DMS79 (cell line): ENCODE measurements around the gene AIP.
"Not testable (repeated sequence)": the region's sequence is repeated elsewhere in the genome, so short reads cannot be mapped to it uniquely, and the experiment has no call there.

Experiments used
- DNase-seq: peaks from one replicate; lab custom pipeline; 2025; lab: John Stamatoyannopoulos, UW

Gene AIP

DNA sequence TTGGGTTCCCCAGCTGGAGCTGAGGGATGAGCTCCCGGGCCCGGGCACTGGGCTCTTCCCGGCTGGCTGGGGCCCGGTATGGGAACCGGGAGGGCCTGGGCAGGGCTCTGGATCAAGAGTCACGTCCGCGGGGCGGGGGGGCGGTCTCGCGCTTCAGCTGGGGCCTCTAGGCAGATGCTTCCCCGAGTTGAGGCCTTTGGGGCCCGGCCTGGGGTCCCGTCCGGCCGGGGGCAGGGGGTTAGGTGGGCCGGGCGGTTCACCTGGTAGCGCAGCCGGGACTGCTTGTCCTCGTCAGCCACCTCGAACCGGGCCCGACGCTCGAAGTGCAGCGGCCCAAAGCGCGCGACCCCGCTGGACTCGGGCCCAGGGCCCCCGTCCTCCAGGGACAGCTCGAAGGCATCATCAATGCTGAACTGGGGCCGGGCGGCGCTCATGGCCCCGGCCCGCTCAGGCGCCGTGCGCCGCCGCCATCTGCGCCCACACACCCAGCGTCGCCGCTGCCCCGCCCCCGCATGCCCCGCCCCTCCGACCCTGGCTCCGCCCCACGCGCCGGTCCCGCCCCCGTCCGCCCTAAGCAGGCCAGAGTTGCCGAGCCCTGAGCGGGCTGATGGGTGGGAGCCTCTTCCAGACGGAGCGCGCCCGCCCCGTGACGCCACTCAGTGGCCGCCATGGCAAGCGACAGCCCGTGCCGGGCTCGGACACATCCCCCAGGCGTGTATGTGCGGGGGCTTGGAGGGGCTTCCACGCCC, 13.9 kb upstream of the AIP start, which contains the start of gene TMEM134:
TSS of gene TMEM134 (minus strand) at position 493 of the 749 bp plus-strand sequence. CDS start at position 434, 59 bp downstream.
- peak; percentile 79 for DNase-seq

DNA sequence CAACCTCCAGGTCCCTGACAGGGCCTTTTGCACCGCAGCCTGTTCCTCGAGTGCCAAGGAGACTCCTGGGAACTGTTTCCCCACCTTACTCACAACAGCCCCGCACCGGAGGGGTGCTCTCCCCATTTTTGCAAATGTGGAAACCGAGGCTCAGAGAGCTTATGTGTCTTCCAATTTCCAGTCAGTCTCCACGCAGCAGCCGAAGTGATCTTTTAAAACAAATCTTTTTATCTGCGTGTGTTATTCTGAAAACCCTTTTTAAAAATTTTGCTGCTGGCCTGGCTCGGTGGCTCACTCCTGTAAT, 13.4 kb upstream of the AIP start:
- DNase-seq: no peak

DNA sequence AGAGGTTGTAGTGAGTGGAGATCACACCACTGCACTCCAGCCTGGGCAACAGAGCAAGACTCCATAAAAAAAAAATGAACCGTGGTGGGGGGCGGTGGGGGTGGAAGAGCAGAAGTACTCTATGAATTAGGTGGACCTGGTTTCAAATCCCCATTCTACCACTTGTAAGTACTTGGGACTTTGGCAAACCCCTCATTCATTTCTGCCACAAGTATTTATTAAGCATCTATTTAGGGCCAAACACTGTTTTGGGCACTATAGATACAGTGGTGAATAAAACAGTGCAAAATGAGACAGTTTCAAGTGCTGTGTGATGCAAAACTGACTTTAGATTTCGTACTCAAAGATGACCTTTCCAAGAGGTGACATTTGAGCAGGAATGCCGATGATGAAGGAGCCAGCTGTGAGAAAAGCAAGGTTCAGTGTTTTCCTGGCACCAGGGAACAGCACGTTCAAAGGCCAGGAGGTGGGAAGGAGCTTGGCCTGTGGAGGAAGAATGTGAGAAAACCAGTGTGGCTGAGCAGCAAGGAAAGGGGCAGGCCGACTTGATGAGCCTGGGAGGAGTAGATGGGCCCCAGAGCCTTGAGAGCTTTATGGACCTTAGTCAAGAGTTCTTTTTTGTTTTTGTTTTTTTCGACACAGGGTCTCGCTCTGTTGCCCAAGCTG, 12.4 kb upstream of the AIP start:
- DNase-seq: no peak

DNA sequence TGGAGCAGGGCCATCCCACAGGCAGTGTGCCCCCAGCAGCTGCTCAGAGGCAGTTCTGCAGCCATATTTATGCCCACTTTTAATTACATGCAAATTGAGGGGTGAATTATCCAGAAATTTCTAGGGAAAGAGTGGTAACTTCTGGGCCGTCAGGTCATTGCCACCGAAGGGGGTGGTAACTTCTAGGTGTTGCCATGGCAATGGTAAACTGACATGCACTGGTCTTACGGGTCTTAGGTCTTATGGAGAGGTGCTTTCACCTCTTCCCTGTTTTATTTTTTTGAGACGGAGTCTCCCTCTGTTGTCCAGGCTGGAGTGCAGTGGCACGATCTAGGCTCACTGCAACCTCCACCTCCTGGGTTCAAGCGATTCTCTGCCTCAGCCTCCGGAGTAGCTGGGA, 9.9 kb upstream of the AIP start:
- DNase-seq: no peak

DNA sequence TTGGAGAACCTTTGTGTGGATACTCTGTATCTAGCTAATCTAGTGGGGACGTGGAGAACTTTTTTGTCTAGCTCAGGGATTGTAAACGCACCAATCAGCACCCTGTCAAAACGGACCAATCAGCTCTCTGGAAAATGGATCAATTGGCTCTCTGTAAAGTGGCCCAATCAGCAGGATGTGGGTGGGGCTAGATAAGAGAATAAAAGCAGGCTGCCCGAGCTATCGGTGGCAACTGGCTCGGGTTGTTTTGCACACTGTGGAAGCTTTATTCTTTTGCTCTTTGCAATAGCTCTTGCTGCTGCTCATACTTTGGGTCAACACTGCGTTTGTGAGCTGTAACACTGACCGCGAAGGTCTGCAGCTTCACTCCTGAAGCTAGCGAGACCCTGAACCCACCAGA, 6.1 kb upstream of the AIP start:
- DNase-seq: not testable (repeated sequence)

DNA sequence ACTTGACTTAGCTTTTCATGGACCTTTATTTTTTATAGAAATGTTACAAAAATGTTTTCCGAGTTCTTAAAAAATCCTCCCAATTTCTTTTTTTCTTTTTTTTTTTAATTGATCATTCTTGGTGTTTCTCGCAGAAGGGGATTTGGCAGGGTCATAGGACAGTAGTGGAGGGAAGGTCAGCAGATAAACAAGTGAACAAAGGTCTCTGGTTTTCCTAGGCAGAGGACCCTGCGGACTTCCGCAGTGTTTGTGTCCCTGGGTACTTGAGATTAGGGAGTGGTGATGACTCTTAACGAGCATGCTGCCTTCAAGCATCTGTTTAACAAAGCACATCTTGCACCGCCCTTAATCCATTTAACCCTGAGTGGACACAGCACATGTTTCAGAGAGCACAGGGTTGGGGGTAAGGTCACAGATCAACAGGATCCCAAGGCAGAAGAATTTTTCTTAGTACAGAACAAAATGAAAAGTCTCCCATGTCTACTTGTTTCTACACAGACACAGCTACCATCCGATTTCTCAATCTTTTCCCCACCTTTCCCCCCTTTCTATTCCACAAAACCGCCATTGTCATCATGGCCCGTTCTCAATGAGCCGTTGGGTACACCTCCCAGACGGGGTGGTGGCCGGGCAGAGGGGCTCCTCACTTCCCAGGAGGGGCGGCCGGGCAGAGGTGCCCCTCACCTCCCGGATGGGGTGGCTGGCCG, 5.3 kb upstream of the AIP start:
- not testable (repeated sequence) for DNase-seq

DNA sequence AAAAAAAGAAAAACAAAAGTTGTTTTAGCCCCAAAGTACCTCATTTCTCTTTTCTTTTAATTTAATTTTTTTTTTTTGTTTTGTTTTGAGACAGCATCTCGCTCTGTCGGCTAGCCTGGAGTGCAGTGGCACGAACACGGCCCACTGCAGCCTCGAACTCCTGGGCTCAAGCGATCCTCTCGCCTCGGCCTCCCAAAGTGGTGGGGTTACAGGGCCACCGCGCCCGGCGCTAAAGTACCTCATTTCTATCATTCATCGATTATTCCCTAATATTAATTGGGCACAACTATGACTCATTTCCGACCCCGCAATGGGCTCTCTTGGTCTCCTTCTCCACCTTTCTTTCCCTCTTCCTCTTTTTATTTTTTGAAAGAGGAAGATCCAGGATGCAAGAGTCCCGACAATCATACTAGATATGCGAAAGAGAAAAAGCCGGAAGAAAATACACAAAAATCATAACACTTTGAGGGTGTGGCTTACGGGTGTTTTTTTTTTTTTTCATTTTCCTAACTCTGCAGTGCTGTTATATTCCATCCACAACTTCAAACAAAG, 475 bp upstream of the AIP start:
- DNase-seq: no peak

DNA sequence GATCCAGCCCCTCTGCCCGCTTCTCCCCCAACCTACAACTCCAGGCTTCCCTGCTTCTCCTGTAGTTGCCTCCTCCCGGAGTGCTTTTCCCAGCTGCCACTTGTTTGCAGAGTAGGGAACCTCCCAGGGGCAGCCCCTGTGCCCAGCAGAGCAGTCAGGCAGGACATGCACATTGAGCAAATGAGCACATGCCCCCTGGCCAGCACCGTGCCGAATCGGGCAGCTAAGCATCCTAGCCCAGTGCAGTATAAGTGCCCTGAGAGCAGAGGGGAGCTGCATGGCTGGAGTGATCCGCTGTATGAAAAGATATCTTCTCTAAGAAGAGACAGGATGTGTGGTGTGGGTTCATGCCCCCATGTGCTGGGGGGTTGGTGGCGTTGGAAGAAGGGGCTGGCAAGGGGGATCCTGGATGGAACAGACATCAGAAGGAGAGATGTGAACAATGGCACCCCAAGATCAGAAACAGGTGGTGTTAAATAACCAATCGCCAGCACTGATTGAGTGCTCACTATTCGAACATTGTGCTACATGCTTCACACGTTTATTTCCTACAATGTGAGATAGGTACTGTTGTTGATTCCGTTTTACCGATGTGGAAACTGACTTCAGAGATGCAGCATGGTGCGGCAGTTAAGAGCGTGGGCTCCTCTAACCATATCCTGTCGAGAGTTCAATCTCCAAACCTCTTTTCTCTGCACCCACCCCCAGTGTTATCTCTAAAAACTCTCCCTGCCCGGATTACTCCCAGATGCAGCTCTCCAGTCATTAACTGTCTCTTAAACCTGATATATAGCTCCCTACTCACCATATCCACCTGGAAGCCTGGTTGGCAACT, 1.2 kb downstream of the AIP start:
- no peak for DNase-seq

DNA sequence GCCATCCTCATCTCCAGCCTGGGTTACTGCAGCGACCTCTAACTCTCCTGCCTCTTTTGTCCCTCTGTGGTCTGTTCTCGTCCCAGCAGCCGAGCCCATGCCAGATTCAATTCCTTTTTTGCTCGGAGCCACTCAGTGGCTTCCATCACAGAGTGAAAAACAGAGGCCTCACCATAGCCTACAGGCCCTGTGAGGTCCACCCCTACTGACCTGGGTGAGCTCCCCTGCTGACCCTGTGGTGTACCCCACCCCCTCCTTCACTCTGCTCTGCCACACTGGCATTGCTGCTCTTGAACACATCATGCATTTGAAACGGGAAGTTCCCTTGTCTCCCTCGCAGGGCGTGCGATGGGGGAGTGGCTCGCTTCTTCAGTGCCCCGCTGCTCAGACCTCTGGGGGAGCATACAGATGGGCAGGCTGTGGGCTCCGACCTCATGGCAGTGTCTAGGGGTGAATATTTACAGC, 2.1 kb downstream of the AIP start:
- no peak for DNase-seq

DNA sequence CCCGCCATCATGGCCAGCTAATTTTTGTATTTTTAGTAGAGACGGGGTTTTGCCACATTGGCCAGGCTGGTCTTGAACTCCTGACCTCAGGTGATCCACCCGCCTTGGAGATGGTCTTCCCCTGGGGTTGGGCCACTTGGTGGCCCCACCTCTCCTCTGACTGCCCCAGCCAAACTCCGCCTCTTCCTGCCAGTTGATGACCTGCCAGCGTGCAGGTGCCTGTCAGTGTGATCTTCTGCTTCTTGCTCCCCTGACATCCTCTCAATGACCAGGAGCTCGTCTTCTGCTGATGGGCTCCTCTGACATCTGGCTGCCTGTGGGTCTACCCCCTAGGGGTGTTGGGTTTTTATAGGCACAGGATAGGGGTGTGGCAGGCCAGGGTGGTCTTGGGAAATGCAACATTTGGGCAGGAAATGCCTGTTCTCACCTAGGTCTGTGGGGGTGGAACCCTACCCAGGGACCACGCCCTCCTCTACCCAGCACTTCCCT, 3.1 kb downstream of the AIP start:
- not testable (repeated sequence) for DNase-seq

DNA sequence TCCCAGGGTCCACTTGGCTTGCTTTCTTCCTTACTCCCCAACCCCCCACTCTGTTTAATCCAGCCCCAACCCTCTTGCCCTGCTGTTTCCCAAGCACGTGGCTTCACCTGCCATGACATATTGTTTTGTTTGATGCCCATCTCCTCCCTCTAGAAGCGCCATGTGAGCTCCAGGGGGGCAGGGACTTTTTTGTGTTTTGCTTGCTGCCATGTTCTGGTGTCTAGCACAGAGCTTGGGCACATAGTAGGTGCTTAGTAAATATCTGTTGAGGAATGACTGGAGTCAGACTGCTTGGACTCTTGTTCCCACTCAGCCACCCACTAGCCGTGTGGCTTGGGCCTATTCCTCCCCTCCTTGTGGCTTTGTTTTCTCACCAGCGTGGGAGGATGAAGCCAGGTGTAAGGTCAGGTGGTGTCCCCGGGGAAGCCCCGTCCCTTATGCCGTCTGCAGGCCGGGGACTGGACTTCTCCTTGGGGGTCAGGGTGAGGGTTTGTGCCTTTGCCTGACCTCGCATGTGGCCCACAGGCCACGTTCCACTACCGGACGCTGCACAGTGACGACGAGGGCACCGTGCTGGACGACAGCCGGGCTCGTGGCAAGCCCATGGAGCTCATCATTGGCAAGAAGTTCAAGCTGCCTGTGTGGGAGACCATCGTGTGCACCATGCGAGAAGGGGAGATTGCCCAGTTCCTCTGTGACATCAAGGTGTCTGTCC, 3.8 kb downstream of the AIP start:
- no peak for DNase-seq

DNA sequence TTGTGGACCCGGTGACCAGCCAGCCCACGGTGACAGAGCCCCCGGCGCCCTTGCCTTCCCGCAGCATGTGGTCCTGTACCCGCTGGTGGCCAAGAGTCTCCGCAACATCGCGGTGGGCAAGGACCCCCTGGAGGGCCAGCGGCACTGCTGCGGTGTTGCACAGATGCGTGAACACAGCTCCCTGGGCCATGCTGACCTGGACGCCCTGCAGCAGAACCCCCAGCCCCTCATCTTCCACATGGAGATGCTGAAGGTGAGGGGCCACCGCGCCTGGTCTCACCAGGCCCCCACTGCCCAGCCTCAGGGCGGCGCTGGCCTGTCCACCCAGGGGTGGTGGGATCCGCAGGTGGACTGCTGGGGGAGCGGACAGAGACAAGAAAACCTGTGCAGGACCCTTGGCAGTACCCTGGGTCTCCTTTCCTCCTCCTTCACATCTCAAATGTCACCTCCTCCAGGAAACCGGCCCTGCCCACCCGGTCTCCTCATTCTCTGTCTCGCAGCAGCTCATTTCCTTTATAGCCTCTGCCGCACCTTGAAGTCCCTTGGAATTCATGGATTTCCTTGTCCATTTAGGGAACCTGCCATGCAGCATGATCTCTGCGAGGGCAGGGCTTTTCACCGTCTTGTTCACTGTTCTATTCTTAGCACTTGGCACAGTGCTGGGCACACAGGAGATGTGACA, 6.5 kb downstream of the AIP start:
- no peak for DNase-seq

DNA sequence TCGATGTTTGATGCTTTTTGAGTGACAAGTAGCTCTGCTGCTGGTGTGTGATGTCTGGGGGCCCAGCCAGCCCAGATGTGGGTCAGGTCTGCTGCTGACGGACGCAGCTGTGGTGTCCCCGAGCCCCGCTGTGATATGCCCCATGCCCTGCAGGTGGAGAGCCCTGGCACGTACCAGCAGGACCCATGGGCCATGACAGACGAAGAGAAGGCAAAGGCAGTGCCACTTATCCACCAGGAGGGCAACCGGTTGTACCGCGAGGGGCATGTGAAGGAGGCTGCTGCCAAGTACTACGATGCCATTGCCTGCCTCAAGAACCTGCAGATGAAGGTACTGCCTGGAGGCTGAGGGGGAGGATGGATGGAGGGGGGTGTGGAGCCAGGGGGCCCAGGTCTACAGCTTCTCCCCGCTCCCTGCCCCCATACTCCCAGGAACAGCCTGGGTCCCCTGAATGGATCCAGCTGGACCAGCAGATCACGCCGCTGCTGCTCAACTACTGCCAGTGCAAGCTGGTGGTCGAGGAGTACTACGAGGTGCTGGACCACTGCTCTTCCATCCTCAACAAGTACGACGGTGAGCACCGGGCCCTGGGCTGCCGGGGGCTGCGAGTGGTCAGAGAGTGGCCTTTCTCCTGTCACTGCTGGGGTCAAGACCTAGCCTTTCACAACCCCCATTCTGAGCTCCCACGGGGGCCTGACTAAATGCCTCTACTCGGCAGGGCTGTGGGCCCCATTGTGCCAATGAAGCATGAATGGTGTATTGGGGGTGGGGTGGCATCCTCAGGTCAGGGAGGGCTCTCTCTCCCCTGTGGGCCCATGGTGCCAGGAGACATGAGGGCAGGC, 7.3 kb downstream of the AIP start:
- no peak for DNase-seq

DNA sequence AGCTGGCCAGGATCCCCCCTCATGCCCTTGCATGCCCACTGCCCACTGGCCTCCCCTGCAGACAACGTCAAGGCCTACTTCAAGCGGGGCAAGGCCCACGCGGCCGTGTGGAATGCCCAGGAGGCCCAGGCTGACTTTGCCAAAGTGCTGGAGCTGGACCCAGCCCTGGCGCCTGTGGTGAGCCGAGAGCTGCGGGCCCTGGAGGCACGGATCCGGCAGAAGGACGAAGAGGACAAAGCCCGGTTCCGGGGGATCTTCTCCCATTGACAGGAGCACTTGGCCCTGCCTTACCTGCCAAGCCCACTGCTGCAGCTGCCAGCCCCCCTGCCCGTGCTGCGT, 7.9 kb downstream of the AIP start:
- DNase-seq: no peak

DNA sequence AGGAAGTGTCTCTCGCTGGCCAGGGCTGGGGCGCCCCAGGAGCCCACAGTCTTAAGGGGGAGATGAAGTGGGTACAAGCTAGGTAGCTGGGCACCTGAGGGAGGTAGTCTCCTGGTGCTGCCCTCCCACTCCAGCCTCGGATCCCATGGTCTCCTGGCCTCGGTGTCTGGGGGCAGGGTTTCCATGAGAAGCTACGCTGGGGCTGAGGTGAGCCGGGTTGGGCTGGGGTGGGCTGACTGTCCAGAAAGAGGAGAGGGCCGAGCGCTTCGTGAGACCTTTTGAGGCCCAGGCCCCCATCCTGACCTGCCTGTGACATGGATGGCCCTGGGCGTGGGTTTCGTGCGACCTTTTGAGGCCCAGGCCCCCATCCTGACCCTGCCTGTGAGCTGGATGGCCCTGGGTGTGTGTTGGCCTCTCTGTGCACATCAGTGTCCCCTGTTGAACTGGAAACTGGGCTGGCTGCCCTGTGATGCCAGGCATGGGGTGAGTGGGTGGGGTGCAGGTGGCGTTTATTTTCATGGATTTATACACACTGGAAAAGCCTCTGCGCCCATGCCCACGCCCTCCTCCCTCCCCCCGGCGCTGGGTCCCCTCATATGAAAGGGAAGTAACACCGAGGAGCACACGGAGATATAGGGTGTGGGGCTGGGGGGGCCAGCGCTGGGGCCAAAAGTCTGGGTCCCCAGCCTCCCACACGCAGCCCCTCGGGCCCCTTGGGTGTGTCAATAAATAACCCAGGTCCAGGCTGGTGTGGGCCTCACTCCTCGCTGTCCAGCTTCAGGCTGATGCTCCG, 8.6 kb downstream of the AIP start:
- DNase-seq: no peak

DNA sequence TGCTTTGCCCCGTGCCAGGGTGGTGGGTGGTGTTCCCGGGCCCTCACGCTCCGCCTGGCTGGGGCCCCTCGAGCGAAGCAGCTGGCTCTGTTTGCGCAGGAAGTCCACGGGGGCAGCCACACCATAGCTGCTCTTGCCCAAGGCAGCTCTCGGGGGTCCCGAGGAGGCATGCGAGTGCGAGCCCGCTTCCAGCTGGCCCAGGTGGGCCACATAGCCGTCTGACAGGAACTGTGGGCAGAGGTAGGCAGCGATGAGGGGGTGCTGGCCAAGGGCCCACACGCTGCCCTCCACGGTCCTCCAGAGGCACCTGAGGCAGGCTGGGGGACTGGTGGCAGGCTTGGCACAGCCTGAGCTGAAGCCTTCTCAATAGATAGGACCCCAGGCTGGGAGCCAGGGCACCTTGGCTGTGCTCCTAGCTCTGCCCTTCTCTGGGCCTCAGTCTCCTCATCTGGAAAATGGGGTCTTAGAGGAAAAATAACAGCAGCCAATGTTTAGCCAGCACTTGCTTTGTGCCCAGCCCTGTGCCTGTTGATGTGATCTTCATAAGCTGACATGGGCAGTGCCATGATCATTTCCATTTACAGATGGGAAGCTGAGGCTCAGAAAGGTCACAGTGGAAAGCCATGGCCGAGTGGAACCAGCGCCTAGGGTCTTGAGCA, 9.4 kb downstream of the AIP start:
- DNase-seq: no peak

DNA sequence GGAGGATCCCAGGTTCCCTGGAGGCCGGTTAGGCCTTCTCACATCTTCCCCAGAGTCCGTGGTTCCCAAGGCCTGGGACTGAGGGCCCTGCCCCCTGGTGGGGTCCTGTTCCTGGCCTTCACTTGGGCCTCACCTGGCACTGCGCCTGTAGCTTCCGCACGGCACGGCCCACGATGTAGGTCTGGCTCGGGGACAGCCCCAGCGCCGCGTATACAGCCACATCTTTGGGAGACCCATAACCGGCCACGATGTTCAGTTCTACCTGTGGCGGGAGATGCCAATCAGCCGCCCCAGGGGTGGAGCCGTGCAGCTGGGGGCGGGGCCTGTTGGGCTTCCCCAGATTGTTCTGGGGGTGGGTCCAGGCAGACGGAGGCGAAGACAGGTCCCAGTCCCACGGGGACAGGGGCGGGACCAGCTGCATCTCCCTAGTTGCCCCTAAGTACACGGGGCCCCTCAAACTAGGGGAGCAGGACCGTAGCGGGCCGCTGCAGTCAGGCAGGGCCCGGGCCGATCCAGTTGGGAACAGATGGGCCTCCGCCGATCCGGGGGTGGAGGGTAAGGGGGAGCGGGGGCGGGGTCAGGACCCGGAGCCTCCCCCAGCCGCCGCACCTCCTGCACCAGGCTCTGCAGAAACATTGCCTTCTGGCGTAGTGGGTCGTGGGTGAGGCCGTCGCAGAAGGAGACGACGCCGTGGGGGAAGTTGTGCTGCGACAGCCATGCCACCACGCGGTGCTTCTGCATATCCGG, 10.1 kb downstream of the AIP start:
- DNase-seq: no peak
